ENCODE measurements around the gene GADD45G.

The GADD45G gene

GRCh38 chr9:89630508-89630907 lies 25.7 kb downstream of the GADD45G start:
- no peak for DNase-seq (ENCODE audit: low read depth)

- DNase-seq (ENCODE audit: low read depth): no peak
Observed at GRCh38 chr9:89631384-89631783, 26.6 kb downstream of the GADD45G start.

GRCh38 chr9:89632192-89632733 lies 27.5 kb downstream of the GADD45G start:
- no peak for DNase-seq (ENCODE audit: low read depth)

- DNase-seq (ENCODE audit: low read depth): no peak
Observed at GRCh38 chr9:89632736-89633135, 27.9 kb downstream of the GADD45G start.

- DNase-seq (ENCODE audit: low read depth): no peak
Observed at GRCh38 chr9:89633404-89633803, 28.6 kb downstream of the GADD45G start.

- DNase-seq (ENCODE audit: low read depth): no peak
Observed at GRCh38 chr9:89633920-89634319, 29.1 kb downstream of the GADD45G start.

- no peak for DNase-seq (ENCODE audit: low read depth)
Observed at GRCh38 chr9:89634995-89635742, 30.4 kb downstream of the GADD45G start.

- DNase-seq (ENCODE audit: low read depth): no peak
Observed at GRCh38 chr9:89635816-89636215, 31.0 kb downstream of the GADD45G start.

GRCh38 chr9:89637787-89638186 lies 33.0 kb downstream of the GADD45G start:
- no peak for DNase-seq (ENCODE audit: low read depth)

GRCh38 chr9:89638359-89638758 lies 33.5 kb downstream of the GADD45G start:
- no peak for DNase-seq (ENCODE audit: low read depth)

GRCh38 chr9:89638893-89639292 lies 34.1 kb downstream of the GADD45G start:
- DNase-seq (ENCODE audit: low read depth): no peak

GRCh38 chr9:89639367-89639795 lies 34.6 kb downstream of the GADD45G start:
- no peak for DNase-seq (ENCODE audit: low read depth)

- no peak for DNase-seq (ENCODE audit: low read depth)
Observed at GRCh38 chr9:89639961-89640360, 35.1 kb downstream of the GADD45G start.

GRCh38 chr9:89640361-89640760 lies 35.5 kb downstream of the GADD45G start:
- DNase-seq (ENCODE audit: low read depth): no peak

GRCh38 chr9:89640801-89641200 lies 36.0 kb downstream of the GADD45G start:
- DNase-seq (ENCODE audit: low read depth): no peak

GRCh38 chr9:89641980-89642379 lies 37.2 kb downstream of the GADD45G start:
- DNase-seq (ENCODE audit: low read depth): no peak

GRCh38 chr9:89642789-89643188 lies 38.0 kb downstream of the GADD45G start:
- no peak for DNase-seq (ENCODE audit: low read depth)

- DNase-seq (ENCODE audit: low read depth): no peak
Observed at GRCh38 chr9:89646189-89646939, 41.6 kb downstream of the GADD45G start.

- DNase-seq (ENCODE audit: low read depth): no peak
Observed at GRCh38 chr9:89647366-89648128, 42.7 kb downstream of the GADD45G start.

GRCh38 chr9:89648247-89649000 lies 43.6 kb downstream of the GADD45G start:
- no peak for DNase-seq (ENCODE audit: low read depth)

GRCh38 chr9:89649039-89649691 lies 44.4 kb downstream of the GADD45G start:
- DNase-seq (ENCODE audit: low read depth): no peak
